KMS-11 (cell line): ENCODE data around the gene SLC25A21.

ENCODE experiments used
- H2AFZ ChIP-seq: fragments of 200-600 bp; sonication (generic); 2 replicates; pipeline ENCODE4 v1.6.1; 2016; ENCODE audit warnings: antibody characterized with exemption, mixed run types, low read depth
- H3K27ac ChIP-seq: fragments of 200-600 bp; sonication (generic); 2 replicates; pipeline ENCODE4 v1.6.1; 2016; ENCODE audit warnings: mild to moderate bottlenecking, mixed run types
- H3K27me3 ChIP-seq: fragments of 200-600 bp; sonication (generic); 2 replicates; pipeline ENCODE4 v1.6.1; 2017; ENCODE audit warnings: mild to moderate bottlenecking, low read depth, mixed run types, moderate library complexity; ENCODE audit not compliant: insufficient read depth
- H3K36me3 ChIP-seq: fragments of 200-600 bp; sonication (generic); 2 replicates; pipeline ENCODE4 v1.6.1; 2017; ENCODE audit warnings: mild to moderate bottlenecking, mixed run types; ENCODE audit not compliant: insufficient read depth
- H3K4me1 ChIP-seq: fragments of 200-600 bp; sonication (generic); 2 replicates; pipeline ENCODE4 v1.6.1; 2016; ENCODE audit warnings: mild to moderate bottlenecking, low read depth, mixed run types; ENCODE audit not compliant: poor library complexity, severe bottlenecking
- H3K4me2 ChIP-seq: fragments of 200-600 bp; sonication (generic); 2 replicates; pipeline ENCODE4 v1.7.0; 2016; ENCODE audit warnings: mild to moderate bottlenecking, mixed run types
- H3K4me3 ChIP-seq: fragments of 200-600 bp; sonication (generic); IDR thresholded peaks from 2 replicates; pipeline ENCODE4 v1.6.1; 2017; ENCODE audit warnings: low read depth, low read length, mixed read lengths; ENCODE audit not compliant: insufficient read depth
- H3K79me2 ChIP-seq: fragments of 200-600 bp; sonication (generic); 2 replicates; pipeline ENCODE4 v1.6.1; 2016; ENCODE audit warnings: low read depth, mixed run types; ENCODE audit not compliant: insufficient read depth
- H3K9ac ChIP-seq: fragments of 200-600 bp; sonication (generic); 2 replicates; pipeline ENCODE4 v1.6.1; 2016; ENCODE audit warnings: mild to moderate bottlenecking, mixed run types
- H4K20me1 ChIP-seq: fragments of 200-600 bp; sonication (generic); 2 replicates; pipeline ENCODE4 v1.6.1; 2016; ENCODE audit warnings: mild to moderate bottlenecking, mixed run types; ENCODE audit not compliant: insufficient read depth
- CTCF ChIP-seq: fragments of 200-600 bp; sonication (generic); conservative IDR thresholded peaks from 2 replicates; pipeline ENCODE4 v1.6.1; 2017; ENCODE audit warnings: low read depth, mild to moderate bottlenecking, antibody characterized with exemption, low read length, moderate library complexity, mixed read lengths

The SLC25A21 gene

DNA sequence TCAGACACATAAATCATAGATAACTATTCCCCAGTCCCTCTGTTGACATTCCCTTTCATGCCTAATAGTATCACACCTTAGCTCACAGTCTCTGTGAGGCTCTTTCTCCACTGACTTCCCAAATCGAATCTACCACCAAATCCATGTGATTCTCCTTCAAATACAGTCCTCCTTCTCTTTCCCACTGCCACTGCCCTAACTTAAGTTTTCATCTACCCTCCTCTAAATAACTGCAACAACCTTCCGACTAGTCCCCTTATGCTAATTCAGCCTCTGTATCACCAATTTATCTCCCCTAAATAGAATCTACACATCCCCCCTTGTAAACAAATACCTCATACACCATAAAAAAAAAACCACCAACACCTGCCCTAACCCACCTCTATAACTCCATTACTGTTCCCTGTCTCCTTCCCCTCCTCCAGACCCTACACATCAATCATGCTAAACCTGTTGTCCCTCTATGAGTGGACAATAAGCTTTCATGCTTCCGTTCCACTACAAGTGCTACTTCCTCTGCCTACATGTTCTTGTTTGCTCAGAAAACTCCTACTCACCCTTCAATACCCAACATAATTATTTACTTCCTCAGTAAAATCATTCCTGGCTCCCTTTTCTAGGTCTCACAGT, 39.0 kb downstream of the SLC25A21 start:
- no peaks in the 10 kb centered on the region for H3K36me3 ChIP-seq
- no peaks in the 10 kb centered on the region for H3K4me1 ChIP-seq
- H3K27ac ChIP-seq = no peak overlapping the region

GRCh38 chr14:37131205-37131604, 41.2 kb downstream of the SLC25A21 start:
- Histone ChIP-seq H3K4me2 (no peak overlapping the region), H2AFZ (no peak overlapping the region), H3K27me3 (no peaks in the 10 kb centered on the region), H4K20me1 (no peaks in the 10 kb centered on the region), H3K4me1 (no peaks in the 10 kb centered on the region), H3K9ac (no peak overlapping the region), H3K36me3 (no peaks in the 10 kb centered on the region), H3K27ac (no peak overlapping the region), H3K4me3 (no peak overlapping the region), H3K79me2 (no peaks in the 10 kb centered on the region)
- no peak for TF ChIP-seq CTCF

More for the DNA sequence above, 39.0 kb downstream of the SLC25A21 start:
- TF ChIP-seq CTCF = no peak
- no peak overlapping the region for H3K4me2 ChIP-seq
- no peaks in the 10 kb centered on the region for H3K27me3 ChIP-seq
- H3K4me3 ChIP-seq = no peak overlapping the region
- no peaks in the 10 kb centered on the region for H3K79me2 ChIP-seq
- H3K9ac ChIP-seq = no peak overlapping the region
- no peak overlapping the region for H2AFZ ChIP-seq
- H4K20me1 ChIP-seq = no peaks in the 10 kb centered on the region

GRCh38 chr14:37129047-37129446, 43.4 kb downstream of the SLC25A21 start:
- no peaks in the 10 kb centered on the region for H3K4me1 ChIP-seq
- H3K9ac ChIP-seq = no peak overlapping the region
- no peak overlapping the region for H3K4me3 ChIP-seq
- no peaks in the 10 kb centered on the region for H4K20me1 ChIP-seq
- no peak overlapping the region for H2AFZ ChIP-seq
- no peaks in the 10 kb centered on the region for H3K27me3 ChIP-seq
- TF ChIP-seq CTCF = no peak
- H3K27ac ChIP-seq = no peak overlapping the region
- H3K79me2 ChIP-seq = no peaks in the 10 kb centered on the region
- H3K4me2 ChIP-seq = no peak overlapping the region
- no peaks in the 10 kb centered on the region for H3K36me3 ChIP-seq

GRCh38 chr14:37124614-37125013, 47.8 kb downstream of the SLC25A21 start:
- Histone ChIP-seq H3K9ac (no peak overlapping the region), H3K4me1 (no peaks in the 10 kb centered on the region), H3K36me3 (no peaks in the 10 kb centered on the region), H3K4me3 (no peak overlapping the region), H3K79me2 (no peaks in the 10 kb centered on the region), H3K27ac (no peak overlapping the region), H2AFZ (no peak overlapping the region), H3K4me2 (no peak overlapping the region), H3K27me3 (no peaks in the 10 kb centered on the region), H4K20me1 (no peaks in the 10 kb centered on the region)
- no peak for TF ChIP-seq CTCF
